Measurements from ENCODE around the gene LIMS2. TPM values are rescaled to one million over a fixed set of nuclear protein-coding genes. Genes with fewer than 3 reads are reported as not detected.

Gene LIMS2
- total and polyA plus RNA-seq, 2 of the 8 experiments (the other 6 are each of a cell fraction or from before 2014, with no cell fraction given) = 3.3 to 4.8 TPM

GRCh38 chr2:127591221-127591923 is 84.0 kb downstream of the LIMS2 start (continued):
- TF ChIP-seq RBBP5 (IDR thresholded peaks at IDR 0.05; ENCODE audit: borderline replicate concordance, low read depth, low read length) (no peak), CTBP2 (IDR thresholded peaks at IDR 0.05; ENCODE audit: borderline replicate concordance, insufficient read depth, insufficient read length, low read length) (no peak), CTCF (IDR thresholded peaks at IDR 0.05; ENCODE audit: control extremely low read depth in 1 of 3, insufficient read depth in 1 of 3, low read depth in 1 of 3, low read length in 3 of 3) (peak; percentile 98 to 100 (median 100)), ZNF274 (IDR thresholded peaks at IDR 0.05; ENCODE audit: borderline replicate concordance, extremely low read depth, low read length) (no peak), KDM1A (IDR thresholded peaks at IDR 0.05; ENCODE audit: borderline replicate concordance, low read length) (no peak), MAFK (IDR thresholded peaks at IDR 0.05; ENCODE audit: low read depth, low read length) (no peak), SP1 (IDR thresholded peaks at IDR 0.05; ENCODE audit: low read depth, low read length) (no peak), CBX5 (IDR thresholded peaks at IDR 0.05; ENCODE audit: low read depth, low read length) (no peak), CHD1 (IDR thresholded peaks at IDR 0.05; ENCODE audit: low read depth, low read length) (no peak), SIN3A (conservative IDR thresholded peaks at IDR 0.05 in 1 of 2, IDR thresholded peaks at IDR 0.05 in 1 of 2; ENCODE audit: low read depth in 1 of 2, low read length in 2 of 2) (no peak), KDM4A (IDR thresholded peaks at IDR 0.05; ENCODE audit: low read depth, low read length, severe bottlenecking) (no peak), ASH2L (IDR thresholded peaks at IDR 0.05; ENCODE audit: low read length) (peak; percentile 33), JUN (IDR thresholded peaks at IDR 0.05; ENCODE audit: low read depth, low read length) (no peak), ATF2 (IDR thresholded peaks at IDR 0.05; ENCODE audit: low read length) (no peak), TEAD4 (IDR thresholded peaks at IDR 0.05; ENCODE audit: low read depth, low read length) (peak; percentile 94), EGR1 (IDR thresholded peaks at IDR 0.05; ENCODE audit: borderline replicate concordance, low read depth, low read length) (no peak)
